GM21381 (cell line): Measurements from ENCODE around the gene RAB3A.

Experiments used
- ATAC-seq: cut with Tn5 transposase; IDR thresholded peaks from one replicate; pipeline ENCODE4 v1.9.1; 2021; ENCODE audit warnings: mild to moderate bottlenecking, moderate library complexity; ENCODE audit not compliant: unreplicated experiment

Gene RAB3A

GRCh38 chr19:18202397-18202777, 1.5 kb downstream of the RAB3A start:
- ATAC-seq: no peak

DNA sequence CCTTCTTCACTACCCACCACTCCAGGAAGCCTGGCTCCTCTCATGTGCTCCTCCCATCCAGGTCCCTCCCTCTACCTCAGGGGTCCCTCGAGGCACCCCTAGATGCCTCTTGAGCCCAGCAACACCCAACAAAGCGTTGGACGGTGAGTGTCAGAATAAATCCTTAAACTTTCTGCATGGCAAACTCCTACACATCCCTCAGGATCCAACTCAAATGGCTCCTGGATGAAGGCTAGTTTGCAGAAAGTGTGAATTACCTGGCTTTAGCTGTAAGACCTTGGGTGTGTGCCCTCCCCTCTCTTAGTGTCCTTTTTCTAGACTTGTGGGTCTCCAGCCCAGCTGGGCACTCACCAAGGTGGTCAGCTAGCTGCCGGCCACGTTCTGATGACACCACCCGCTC, 5.5 kb downstream of the RAB3A start:
- ATAC-seq: no peak

- ATAC-seq: no peak
Measured at GRCh38 chr19:18197941-18198340, 5.9 kb downstream of the RAB3A start.

DNA sequence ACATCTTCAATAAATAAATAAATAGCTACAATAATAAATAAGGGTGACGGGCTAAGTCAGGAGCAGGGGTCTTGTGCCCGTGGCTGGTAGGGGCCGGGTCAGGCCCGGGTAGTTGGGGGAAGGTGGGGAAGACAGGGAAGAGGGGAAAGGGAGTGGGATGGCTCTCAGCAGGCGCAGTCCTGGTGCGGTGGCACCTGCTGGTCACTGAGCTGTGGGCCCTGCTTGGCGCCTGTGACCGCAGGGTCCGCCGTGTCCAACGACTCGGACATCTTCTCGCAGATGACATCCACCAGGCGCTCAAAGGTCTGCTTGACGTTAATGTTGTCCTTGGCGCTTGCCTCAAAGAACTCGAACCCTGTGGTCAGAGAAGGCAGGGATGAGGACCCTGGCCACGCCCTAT, 6.5 kb downstream of the RAB3A start:
- ATAC-seq: no peak

DNA sequence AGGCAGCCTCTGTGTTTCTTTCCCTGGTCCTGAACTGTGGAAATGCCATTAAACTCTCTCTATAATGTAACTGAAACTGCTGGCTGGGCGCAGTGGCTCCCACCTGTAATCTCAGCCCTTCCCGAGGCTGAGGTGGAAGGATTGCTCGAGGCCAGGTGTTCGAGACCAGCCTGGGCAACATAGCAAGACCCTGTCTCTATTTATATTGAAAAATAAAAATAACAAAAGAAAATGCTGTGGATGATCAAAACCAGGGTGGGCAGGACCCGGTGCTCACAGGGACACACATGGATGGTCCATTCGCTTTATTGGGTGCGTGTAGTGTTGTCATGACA, 7.4 kb downstream of the RAB3A start:
- ATAC-seq: no peak

DNA sequence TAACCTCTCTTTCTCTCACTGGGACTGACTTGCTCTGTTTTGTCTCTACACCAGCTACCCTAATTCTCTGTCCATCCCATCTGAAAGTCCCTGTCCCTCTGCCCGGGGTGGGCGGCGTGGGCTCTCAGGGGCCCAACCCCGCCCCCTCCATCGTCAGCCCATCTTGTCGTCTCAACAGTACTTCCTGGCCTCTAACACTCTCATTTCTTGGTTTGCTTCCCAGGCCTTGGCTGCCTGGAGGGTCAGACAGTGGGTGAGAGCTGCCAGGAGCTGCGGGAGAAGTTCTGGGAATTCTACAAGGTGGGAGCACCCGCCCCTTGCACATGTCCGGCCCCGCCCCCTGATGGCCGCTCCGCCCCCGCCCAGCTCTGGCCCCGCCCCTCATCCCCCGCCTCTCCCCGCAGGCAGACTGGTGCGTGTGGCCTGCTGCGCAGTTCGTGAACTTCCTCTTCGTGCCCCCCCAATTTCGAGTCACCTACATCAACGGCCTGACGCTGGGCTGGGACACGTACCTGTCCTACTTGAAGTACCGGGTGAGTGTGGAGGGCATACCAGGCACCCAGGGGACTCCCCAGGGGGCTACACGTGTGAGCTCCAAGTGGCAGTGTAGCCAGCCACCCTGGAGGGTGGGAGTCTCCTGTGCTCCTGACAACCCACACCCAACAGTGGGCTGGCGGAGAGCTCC, 9.1 kb downstream of the RAB3A start:
- no peak for ATAC-seq

GRCh38 chr19:18194181-18194530, 9.7 kb downstream of the RAB3A start:
- no peak for ATAC-seq

DNA sequence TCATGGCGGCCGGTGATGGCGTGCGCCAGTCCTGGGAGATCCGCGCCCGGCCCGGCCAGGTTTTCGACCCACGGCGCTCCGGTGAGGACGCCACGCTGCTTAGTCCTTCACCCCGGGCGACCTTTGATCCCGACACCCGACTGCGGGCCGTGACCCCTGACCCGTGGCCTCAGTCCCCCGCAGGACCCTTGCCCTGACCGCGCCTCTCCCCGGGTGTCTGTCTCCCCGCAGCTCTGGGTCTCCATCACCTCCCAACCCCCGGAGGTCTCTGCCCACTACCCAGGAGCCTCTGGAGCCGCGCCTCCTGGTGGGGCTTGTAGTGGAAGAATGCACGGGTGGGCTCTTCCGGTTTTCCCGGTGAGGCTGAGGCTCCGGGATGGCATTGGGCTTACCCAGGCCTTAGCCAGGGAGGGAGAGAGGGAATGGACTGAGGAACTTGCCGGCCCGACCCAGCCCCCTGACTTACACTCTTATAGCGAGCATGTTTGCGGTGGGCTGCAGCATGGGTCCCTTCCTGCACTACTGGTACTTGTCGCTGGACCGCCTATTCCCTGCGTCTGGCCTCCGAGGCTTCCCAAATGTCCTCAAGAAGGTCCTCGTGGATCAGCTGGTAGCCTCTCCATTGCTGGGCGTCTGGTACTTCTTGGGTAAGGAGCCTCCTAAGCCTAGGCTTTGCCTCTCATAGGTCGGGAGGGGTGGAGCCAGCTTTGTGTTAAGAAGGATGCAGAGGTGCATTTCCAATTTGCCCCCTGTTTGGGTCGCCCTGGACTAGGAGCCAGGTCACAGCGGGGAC, 10.3 kb downstream of the RAB3A start:
- no peak for ATAC-seq

DNA sequence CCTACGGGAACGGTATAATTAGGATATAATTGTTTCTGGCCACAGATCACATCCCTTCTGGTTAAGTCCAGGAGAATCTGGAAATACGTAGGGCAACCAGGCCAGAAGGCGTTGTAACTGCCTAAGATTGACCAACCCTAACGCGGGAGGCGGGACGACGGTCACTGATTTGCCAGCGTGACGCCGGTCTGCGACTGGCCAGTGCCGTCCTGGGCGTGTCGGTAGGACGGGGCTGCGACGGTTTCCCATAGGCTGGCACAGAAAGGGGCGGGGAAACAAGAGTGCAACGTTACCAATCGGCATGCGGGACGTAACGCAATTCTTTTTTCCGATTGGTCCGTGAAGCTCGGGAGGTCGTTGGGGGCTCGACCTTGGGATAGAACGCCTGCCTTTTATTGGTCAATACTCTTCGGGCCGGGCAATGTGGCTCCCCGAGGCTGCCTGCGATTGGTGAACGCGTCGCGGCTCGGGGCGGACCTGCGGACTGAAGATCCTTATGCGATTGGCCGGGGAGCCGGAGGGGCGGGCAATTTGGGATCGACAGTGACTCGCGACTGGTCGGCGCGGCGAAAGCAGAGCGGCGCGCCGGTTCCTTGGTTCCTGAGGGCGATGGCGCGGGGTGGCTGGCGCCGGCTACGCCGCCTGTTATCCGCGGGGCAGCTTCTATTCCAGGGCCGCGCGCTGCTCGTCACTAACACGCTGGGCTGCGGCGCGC, 11.0 kb downstream of the RAB3A start, which contains the start of gene MPV17L2:
MPV17L2 (plus strand) TSS at position 546 of the 715 bp plus-strand sequence; CDS start at position 610, 64 bp downstream.
- ATAC-seq: peak; percentile 89

- no peak for ATAC-seq
Measured at GRCh38 chr19:18191640-18192062, 12.2 kb downstream of the RAB3A start.

DNA sequence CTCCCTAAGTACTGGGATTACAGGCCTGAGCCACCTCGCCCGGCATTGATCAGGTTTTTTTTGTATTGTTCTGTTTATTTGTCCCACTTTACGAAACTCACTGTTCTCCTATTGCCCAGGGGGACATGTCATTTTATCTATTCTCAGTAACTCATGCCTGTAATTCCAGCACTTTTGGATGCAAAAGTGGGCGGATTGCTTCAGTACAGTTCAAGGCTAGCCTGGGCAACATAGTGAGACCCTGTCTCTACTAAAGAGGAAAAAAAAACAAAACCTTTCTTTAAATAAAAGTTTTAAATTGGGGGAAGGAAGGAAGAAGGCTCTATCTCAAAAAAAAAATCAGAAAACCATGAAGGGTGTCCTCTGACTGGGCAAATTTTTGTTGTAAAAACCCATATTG, 13.6 kb downstream of the RAB3A start:
- no peak for ATAC-seq

DNA sequence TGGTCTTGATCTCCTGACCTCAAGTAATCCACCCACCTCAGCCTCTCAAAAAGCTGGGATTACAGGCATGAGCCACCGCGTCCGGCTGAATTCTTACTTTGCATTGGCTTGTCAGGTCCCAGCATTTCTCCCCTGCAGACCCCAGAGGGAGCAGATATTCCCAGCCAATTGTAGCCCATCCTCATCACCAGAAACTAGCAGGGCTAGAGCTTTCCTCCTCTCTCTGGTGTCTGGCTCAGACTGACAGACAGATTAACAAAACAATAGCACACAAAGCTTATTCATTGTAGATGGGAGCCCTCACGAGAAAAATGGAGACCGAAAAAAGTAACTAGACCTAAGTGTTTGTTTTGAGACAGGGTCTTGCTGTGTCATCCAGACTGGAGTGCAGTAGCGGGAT, 18.3 kb downstream of the RAB3A start:
- ATAC-seq: no peak

- ATAC-seq: no peak
Measured at GRCh38 chr19:18183529-18183928, 20.3 kb downstream of the RAB3A start.

GRCh38 chr19:18179957-18180356, 23.9 kb downstream of the RAB3A start:
- no peak for ATAC-seq

DNA sequence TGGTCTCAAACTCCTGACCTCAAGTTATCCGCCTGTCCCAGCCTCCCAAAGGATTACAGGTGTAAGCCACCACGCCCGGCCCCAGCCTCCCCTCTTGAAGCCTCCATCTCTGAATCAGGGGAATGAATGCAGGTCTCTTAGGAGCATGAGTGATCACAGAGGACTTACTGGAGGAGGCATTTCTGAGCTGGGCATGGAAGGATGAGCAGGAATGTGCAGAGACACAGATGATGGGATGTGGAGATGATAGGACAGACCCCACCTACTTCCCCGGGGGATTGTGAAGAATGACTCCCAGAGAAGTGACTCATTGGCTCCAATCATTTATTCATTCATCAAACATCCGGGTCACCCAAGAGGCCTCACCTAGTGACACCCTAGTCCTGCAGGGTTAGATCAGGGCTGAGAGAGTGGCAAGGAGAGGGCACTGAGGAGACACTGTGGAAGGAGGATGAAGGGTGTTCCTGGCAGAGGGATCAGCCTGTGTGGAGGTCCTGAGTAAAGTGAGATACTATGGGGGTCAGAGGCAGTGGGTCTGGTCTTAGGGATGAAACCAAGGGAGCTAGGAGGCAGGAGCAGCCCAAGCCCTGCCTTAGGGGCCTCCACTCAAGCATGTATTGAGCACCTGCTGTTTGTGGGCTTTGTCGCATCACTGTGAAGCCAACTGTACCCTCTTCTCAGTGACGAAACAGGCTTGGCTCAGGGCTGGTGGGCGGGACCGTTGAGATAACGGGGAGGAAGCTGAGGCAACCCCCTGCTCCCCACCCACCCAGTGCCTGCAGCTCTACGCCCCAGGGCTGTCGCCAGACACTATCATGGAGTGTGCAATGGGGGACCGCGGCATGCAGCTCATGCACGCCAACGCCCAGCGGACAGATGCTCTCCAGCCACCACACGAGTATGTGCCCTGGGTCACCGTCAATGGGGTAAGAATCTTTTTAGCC, 27.2 kb downstream of the RAB3A start:
- ATAC-seq: no peak

- no peak for ATAC-seq
Measured at GRCh38 chr19:18174983-18175382, 28.9 kb downstream of the RAB3A start.

DNA sequence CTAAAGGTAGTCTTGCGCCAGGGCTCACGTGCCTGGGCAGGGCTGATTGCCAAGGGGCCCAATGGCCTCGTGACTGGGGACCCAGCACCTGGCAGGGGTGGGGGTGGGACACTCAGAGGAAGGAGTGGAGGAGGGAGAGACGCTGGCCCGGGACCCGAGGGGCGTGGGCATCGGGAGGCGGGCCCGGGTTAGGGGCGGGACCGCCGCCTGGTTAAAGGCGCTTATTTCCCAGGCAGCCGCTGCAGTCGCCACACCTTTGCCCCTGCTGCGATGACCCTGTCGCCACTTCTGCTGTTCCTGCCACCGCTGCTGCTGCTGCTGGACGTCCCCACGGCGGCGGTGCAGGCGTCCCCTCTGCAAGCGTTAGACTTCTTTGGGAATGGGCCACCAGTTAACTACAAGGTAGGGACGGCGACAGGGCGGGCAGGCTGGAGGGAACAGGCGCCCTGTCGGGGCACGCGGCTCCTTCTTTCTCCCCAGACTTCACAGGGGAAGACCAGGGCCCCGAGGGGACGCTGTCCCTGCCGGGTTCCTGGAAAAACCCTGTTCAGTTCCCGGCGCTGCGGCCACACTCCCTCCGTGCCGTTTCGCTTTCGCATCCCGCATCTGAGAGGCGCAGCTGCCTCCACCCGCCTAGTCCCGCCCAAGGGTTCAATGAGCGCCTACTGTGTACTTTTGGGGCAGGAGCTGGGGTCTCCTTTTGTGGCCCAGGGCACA, 30.1 kb downstream of the RAB3A start, which contains the start of gene IFI30:
IFI30 (plus strand) TSS at position 242 of the 717 bp plus-strand sequence; CDS start at position 271, 29 bp downstream.
- ATAC-seq: peak; percentile 41

DNA sequence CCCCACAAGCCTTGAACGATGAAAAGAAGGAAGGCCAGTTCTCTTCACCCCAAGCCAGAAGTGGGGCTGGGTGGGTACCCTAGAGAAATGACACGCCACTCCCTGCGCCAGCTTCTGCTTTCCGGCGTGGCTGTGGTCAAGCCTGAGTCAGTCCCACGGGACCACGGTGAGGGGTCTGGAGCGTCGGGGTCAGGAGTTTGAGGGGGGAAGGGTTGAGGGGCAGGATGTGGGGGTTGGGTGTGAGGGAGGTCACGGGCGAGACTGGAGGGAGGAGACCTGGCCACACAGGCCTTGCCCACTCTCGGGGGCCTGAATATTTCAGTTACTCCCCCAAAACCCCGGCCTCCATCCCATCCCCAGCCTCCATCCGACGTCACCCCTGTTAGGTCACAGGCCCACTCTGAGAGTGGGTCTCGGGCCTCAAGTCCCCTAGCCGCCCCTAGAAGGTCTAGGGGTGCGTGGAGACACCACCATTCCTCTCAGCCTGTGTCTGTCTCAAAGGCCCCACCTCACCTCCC, 30.7 kb downstream of the RAB3A start:
- peak; percentile 1 for ATAC-seq

DNA sequence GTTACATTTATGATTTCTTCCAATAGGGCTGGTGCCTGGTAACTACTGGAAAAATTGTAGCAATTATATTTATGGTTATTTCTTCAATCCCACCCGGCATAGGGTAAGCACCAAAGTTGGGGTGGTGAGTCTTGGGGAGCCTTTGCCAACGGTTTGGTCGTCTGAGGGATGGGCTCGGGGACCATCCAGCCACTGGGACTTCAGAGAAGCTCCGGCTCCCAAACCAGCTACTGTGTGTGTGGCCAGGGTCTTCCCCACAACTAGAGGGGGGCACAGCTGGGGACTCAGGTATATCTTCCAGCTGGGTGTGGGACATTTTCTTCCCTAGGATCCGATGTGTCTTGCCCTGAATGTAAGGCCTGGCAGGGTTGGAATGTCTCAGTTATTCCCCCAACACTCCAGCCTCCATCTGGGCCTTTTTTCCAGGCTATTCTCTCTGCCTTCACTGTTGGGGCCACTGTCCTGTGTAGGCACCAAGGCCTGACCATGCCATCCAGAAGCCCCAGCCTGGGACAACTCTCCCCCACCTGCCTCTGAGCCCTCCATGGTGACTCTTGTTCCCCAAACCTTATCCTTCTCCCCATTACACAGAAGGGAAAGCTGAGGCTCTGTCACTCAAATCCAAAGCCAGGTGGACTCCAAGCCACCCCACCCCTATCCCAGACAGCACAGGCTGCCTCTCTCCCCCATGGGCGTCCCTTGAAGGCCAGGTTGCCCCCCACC, 31.4 kb downstream of the RAB3A start:
- ATAC-seq: no peak
